C4-2B (cell line): ENCODE results near the gene TMTC4.

Experiments
- H3K27ac ChIP-seq: fragments of 450-650 bp; 2 replicates; pipeline ENCODE4 v1.5.1; 2017
- ZFX ChIP-seq: fragments of 450-650 bp; IDR thresholded peaks from 2 replicates; pipeline ENCODE4 v1.6.1; 2017
- TF ChIP-seq, protein P1 (sequence below): fragments of 450-650 bp; conservative IDR thresholded peaks from 2 replicates; pipeline ENCODE4 v1.5.1; 2017; ENCODE audit warnings: mild to moderate bottlenecking

The TMTC4 gene

DNA sequence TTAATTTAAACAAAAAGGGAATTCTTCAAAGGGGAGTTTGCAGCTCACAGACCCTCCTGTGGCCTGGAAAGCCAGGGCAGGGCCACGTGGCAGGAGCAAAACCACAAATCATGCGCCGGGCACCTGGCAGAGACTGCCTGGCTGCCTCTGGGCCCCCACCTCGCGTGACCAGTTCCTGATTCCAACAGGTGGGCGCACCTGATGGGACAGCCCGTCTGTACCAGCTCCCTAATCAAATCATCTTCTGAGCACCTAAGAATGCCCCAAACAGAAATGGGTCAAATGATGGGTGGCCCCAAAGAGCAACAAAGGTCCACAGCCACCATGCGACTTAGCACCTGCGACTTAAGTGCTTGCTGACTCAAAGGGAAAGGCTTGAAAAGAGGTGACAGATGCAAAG lies 9.2 kb downstream of the TMTC4 start:
- no peak for TF ChIP-seq ZFX
- no peak overlapping the region for H3K27ac ChIP-seq

DNA sequence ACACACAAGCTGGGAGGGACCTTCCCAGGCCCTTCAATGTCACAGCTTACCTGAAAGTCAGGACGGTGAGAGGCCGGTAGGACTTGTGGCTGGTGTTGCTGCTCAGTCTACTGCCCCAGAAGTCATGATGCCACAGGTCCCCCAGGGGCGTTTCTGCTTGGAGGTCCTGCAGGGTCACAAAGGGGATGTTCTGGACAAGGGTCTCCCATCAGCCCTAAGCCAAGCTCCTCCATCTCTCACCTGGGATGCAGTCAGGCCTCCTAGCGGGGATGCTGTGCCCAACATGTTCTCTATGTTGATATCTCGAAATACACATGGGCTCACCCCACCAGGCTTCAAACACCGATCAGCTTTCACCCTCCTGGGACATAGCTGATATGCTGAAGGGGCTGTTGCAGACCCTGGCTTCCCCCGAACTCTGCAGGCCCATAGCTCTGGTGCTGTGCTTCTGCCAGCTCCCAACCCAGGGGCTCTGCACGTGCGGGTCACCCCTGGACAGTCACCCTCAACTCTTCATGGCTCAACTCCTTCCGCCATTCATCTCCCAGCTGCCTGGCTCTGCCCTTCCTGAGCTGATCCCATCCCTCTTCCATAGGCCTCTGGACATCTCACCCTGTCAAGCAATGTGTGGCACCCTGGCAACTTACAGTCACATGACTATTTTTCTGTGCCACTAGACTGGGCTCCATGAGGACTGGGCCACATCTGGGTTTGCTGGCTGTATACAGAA lies 10.3 kb downstream of the TMTC4 start:
- TF ChIP-seq, protein P1, sequence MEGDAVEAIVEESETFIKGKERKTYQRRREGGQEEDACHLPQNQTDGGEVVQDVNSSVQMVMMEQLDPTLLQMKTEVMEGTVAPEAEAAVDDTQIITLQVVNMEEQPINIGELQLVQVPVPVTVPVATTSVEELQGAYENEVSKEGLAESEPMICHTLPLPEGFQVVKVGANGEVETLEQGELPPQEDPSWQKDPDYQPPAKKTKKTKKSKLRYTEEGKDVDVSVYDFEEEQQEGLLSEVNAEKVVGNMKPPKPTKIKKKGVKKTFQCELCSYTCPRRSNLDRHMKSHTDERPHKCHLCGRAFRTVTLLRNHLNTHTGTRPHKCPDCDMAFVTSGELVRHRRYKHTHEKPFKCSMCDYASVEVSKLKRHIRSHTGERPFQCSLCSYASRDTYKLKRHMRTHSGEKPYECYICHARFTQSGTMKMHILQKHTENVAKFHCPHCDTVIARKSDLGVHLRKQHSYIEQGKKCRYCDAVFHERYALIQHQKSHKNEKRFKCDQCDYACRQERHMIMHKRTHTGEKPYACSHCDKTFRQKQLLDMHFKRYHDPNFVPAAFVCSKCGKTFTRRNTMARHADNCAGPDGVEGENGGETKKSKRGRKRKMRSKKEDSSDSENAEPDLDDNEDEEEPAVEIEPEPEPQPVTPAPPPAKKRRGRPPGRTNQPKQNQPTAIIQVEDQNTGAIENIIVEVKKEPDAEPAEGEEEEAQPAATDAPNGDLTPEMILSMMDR: no peak
- TF ChIP-seq ZFX: no peak
- H3K27ac ChIP-seq: no peak overlapping the region

DNA sequence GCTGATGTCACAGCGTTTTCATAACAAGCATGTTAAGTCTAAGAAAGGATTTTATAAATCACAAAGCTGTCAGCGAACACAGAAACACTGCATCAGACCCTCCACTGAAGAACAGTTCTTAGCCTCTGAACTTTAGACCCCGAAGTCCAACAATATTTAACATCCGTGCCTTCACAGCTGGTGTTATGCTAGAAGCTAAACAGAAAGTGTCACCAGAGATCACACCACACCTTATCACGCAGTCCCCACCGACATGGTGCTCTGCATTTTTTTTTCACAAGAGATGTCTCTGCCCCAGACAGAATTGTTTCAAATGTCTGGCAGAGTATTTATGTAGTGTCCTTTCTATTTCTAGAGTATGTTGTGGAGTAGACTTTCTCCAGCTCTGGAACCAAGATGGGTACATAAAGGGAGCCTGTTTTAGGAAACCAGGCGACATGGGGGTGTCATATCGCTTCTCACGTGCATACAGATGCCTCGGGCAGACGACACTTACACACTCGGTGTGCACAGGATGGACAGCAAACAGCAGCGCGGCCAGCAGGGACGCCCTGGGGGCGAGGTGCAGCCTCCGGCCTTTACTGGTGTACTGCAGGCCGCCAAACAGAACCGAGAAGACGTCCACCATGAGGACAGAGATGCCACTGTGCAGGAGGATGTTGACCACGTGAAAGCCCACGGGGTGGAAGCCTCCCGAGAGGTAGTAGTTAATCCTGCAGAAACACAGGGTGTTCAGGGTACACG lies 12.0 kb downstream of the TMTC4 start:
- H3K27ac ChIP-seq: no peak overlapping the region
- TF ChIP-seq ZFX: no peak
- TF ChIP-seq, protein P1: no peak

DNA sequence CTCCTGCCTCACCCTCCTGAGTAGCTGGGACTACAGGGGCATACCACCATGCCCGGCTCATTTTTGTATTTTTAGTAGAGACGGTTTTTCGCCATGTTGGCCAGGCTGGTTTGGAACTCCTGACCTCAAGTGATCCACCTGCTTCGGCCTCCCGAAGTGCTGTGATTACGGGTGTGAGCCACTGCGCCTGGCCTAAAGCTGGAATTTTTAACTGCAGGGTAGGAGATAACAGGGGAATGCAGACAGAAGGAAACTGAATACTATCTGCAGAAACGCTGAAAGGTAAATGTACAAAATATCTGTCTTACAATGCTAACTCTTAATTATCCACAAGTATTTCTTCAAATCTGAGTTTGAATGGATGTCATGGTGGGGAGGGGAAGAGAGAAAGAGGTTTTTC lies 13.8 kb downstream of the TMTC4 start:
- no peak for TF ChIP-seq ZFX
- TF ChIP-seq, protein P1: no peak
- H3K27ac ChIP-seq: no peak overlapping the region

DNA sequence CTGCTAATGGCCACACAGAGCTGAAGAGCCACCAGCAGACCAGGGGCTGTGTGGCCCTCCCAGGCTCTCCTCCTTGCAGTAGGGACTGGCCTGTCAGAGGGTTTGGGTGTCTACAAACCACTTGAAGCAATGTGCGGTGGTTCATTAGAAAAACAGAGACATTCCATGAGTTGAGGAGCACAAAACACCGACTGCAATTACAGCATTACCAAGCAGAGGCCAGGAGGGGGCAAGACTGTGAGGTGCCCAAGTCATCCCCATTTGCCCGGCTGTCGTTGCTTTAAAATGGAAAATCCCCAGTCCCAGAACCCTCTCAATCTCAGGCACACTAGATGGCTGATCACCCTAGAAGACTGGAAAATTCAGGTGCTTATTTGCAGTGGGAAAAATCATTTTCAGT lies 15.0 kb downstream of the TMTC4 start:
- no peak overlapping the region; the same call in 1 of the 2 replicates for H3K27ac ChIP-seq
- TF ChIP-seq ZFX: no peak
- TF ChIP-seq, protein P1: no peak

DNA sequence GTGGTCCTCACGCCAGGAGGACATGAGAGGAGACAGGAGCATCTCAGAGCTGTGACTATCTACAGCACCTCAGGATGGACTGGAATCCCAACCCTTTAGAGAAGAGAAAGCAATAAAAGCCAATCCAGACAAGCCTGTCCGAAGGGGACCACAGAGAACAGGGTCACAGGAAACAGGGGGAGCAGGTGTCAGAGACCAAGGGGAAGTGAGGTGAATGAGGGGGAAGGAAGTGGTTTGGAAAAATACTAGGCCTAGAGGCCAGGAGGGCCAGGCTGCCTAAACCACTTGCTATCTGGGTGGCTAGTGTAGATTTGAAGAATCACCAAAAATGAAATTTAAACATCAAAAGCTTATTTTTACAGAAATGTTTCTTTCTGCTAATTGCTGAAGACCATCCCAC lies 16.2 kb downstream of the TMTC4 start:
- H3K27ac ChIP-seq: no peak overlapping the region
- TF ChIP-seq, protein P1: no peak
- TF ChIP-seq ZFX: no peak

DNA sequence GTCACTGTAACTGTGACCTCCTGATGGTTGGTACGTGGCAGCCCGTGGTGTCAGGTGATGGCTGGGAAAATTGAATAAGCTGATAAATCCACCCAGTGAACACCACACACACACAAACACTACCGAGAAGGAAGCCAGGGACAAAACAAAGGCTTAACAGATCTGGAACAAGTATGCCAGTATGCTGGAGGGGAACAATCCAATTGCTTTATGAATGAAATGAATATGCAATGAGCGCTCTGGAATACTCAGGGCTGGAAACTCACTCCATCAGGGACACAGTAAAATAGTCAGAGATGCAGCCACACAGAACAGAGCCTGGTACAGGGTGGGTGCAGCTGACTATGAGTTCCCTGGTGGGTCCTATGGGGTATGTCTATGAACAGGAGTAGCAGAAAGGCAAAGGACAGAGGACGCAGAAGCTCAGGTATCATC lies 16.7 kb downstream of the TMTC4 start:
- TF ChIP-seq, protein P1: no peak
- no peak for TF ChIP-seq ZFX
- H3K27ac ChIP-seq: no peak overlapping the region
